K562 (cell line): ENCODE results near the gene UCP1. TPM values are rescaled to one million over a fixed set of nuclear protein-coding genes. Genes with fewer than 3 reads are reported as not detected.

Experiments
- ATAC-seq: fragments of 200-7000 bp; cut with Tn5 transposase; 3 replicates; pipeline ENCODE4 v1.9.1; 2020; ENCODE audit warnings: moderate library complexity
- BruUV-seq: library from RNA; stranded (reverse); fragments of 400-500 nt; replicated peaks from 2 replicates; lab custom pipeline; 2021; lab: Mats Ljungman, UMichigan
- CTCF ChIA-PET: fragments of 300-600 bp; formaldehyde crosslinking; extraction: SDS; loops from one replicate; lab custom pipeline; 2021; ENCODE audit warnings: low intra/inter-chr PET ratio; lab: Yijun Ruan, JAX
- POLR2A ChIA-PET: fragments of 300-600, 350-650 bp; sonication (Branson Sonifier 250); formaldehyde crosslinking; extraction: SDS; loops from one replicate; lab custom pipeline; 2021; ENCODE audit warnings: antibody characterized with exemption, inconsistent platforms; lab: Yijun Ruan, JAX
- DNase-seq, 4 experiments: peaks; one replicate each; pipeline versions ENCODE4 v3.0.0 to v3.0.0-alpha.2; 2011 to 2018; ENCODE audit warnings: low spot score in 3 of 4, mixed read lengths in 3 of 4; ENCODE audit errors: extremely low read depth in 1 of 4
- FAIRE-seq: peaks from 2 replicates; lab custom pipeline; 2011; peaks lifted over from hg19 to GRCh38; lab: Jason Lieb, UNC
- H2AFZ ChIP-seq: 2 replicates; pipeline ENCODE4 v1.6.0; 2011; ENCODE audit warnings: low read depth, low read length, control low read depth, inconsistent platforms
- H3K27ac ChIP-seq: fragments of 200-600 bp; 3 replicates; pipeline ENCODE4 v1.8.0; 2011; ENCODE audit warnings: low read depth, mild to moderate bottlenecking, control low read depth, inconsistent platforms, low read length, moderate library complexity, mixed read lengths; ENCODE audit errors: extremely low read depth
- H3K27me3 ChIP-seq, 2 experiments: fragments of 300-600 bp in 1 of 2; 2 replicates in 1 of 2; 3 replicates in 1 of 2; pipeline versions ENCODE4 v1.6.0 to v1.8.0; 2011; ENCODE audit warnings: inconsistent platforms in 2 of 2, low read length in 2 of 2, mild to moderate bottlenecking in 1 of 2, mixed read lengths in 1 of 2, moderate library complexity in 1 of 2; ENCODE audit not compliant: control insufficient read depth in 2 of 2, insufficient read depth in 2 of 2
- H3K36me3 ChIP-seq: fragments of 300-600 bp; 3 replicates; pipeline ENCODE4 v1.8.0; 2011; ENCODE audit warnings: mild to moderate bottlenecking, low read length, inconsistent platforms; ENCODE audit not compliant: control insufficient read depth, insufficient read depth
- H3K4me1 ChIP-seq, 2 experiments: fragments of 200-600 bp in 1 of 2; replicated peaks in 1 of 2; 2 replicates in 1 of 2; 3 replicates in 1 of 2; pipeline versions ENCODE4 v1.5.1 to v1.8.0; 2011; ENCODE audit warnings: inconsistent platforms in 2 of 2, low read length in 2 of 2, mild to moderate bottlenecking in 1 of 2, mixed read lengths in 1 of 2, moderate library complexity in 1 of 2; ENCODE audit not compliant: control insufficient read depth in 2 of 2, insufficient read depth in 2 of 2
- H3K4me2 ChIP-seq: 2 replicates; pipeline ENCODE4 v1.6.1; 2011; ENCODE audit warnings: low read length, control low read depth, inconsistent platforms, mixed read lengths; ENCODE audit not compliant: insufficient read depth
- H3K4me3 ChIP-seq: fragments of 200-600 bp; sonication (generic), shearing (Covaris generic); 2 replicates; pipeline ENCODE4 v1.5.1; 2016; ENCODE audit warnings: control low read depth, inconsistent platforms
- H3K79me2 ChIP-seq: fragments of 200-600 bp; 3 replicates; pipeline ENCODE4 v1.8.0; 2011; ENCODE audit warnings: low read length, inconsistent platforms; ENCODE audit not compliant: control insufficient read depth, insufficient read depth
- H3K9ac ChIP-seq, 2 experiments: 2 replicates each; pipeline versions ENCODE4 v1.6.0 to v1.6.1; 2011; ENCODE audit warnings: low read depth in 2 of 2, low read length in 2 of 2, control low read depth in 1 of 2, inconsistent platforms in 1 of 2, mild to moderate bottlenecking in 1 of 2, mixed read lengths in 1 of 2; ENCODE audit not compliant: insufficient read depth in 1 of 2
- H3K9me1 ChIP-seq: one replicate; pipeline ENCODE4 v1.6.0; 2011; ENCODE audit warnings: inconsistent platforms, mild to moderate bottlenecking, low read length, moderate library complexity; ENCODE audit not compliant: control insufficient read depth, insufficient read depth
- H3K9me3 ChIP-seq: replicated peaks from 2 replicates; pipeline ENCODE4 v1.5.1; 2011; ENCODE audit warnings: low read depth, low read length, inconsistent platforms; ENCODE audit not compliant: control insufficient read depth, insufficient read depth
- H4K20me1 ChIP-seq: replicated peaks from 2 replicates; pipeline ENCODE4 v1.6.1; 2011; ENCODE audit warnings: low read length, inconsistent platforms, mixed read lengths; ENCODE audit not compliant: control insufficient read depth, insufficient read depth
- ATF1 ChIP-seq, 2 experiments: fragments of 450-650 bp in 1 of 2; IDR thresholded peaks; 2 replicates each; pipeline ENCODE4 v1.6.1; 2016; ENCODE audit warnings: missing compliant biosample characterization in 1 of 2, missing genetic modification characterization in 1 of 2
- E4F1 ChIP-seq: fragments of 250-450 bp; sonication (Bioruptor Pico); IDR thresholded peaks from 2 replicates; pipeline ENCODE4 v1.5.0; 2021; ENCODE audit warnings: mild to moderate bottlenecking, borderline replicate concordance
- FOXJ2 ChIP-seq: fragments of 200-800 bp; sonication (Bioruptor generic); IDR thresholded peaks from 2 replicates; pipeline ENCODE4 v1.6.1; 2016; ENCODE audit warnings: missing genetic modification characterization, missing compliant biosample characterization
- FOXP1 ChIP-seq: sonication (generic); formaldehyde crosslinking; IDR thresholded peaks from 2 replicates; pipeline ENCODE4 v1.8.0; 2022; ENCODE audit warnings: mild to moderate bottlenecking, missing genetic modification reagents
- HES1 ChIP-seq: fragments of 450-650 bp; IDR thresholded peaks from 2 replicates; pipeline ENCODE4 v1.6.1; 2016; ENCODE audit warnings: low read depth, mild to moderate bottlenecking, moderate library complexity
- MAFK ChIP-seq: IDR thresholded peaks from 2 replicates; pipeline ENCODE4 v1.6.1; 2011; ENCODE audit warnings: low read length, improper control_type of control experiment
- MECOM ChIP-seq: fragments of 250-450 bp; sonication (Bioruptor Pico); IDR thresholded peaks from 2 replicates; pipeline ENCODE4 v1.8.0; 2022; ENCODE audit warnings: inconsistent platforms
- MTA2 ChIP-seq: fragments of 450-650 bp; IDR thresholded peaks from 2 replicates; pipeline ENCODE4 v1.6.1; 2016; ENCODE audit warnings: low read depth
- NCOA4 ChIP-seq: fragments of 450-650 bp; IDR thresholded peaks from 2 replicates; pipeline ENCODE4 v1.6.1; 2018; ENCODE audit warnings: mild to moderate bottlenecking; ENCODE audit not compliant: partially characterized antibody
- PTRF ChIP-seq: fragments of 450-650 bp; IDR thresholded peaks from 2 replicates; pipeline ENCODE4 v1.6.1; 2016; ENCODE audit warnings: mild to moderate bottlenecking, missing genetic modification characterization, missing compliant biosample characterization
- SAFB ChIP-seq: fragments of 200-400 bp; formaldehyde crosslinking; IDR thresholded peaks from 2 replicates; pipeline ENCODE4 v1.6.1; 2017; ENCODE audit warnings: low read depth, low read length, borderline replicate concordance
- SIN3A ChIP-seq, 2 experiments: fragments of 150-350 bp in 1 of 2; IDR thresholded peaks; 2 replicates each; pipeline ENCODE4 v1.6.1; 2011 to 2016; ENCODE audit warnings: borderline replicate concordance in 2 of 2, low read depth in 2 of 2, low read length in 2 of 2, mild to moderate bottlenecking in 2 of 2, moderate library complexity in 2 of 2; ENCODE audit not compliant: control insufficient read depth in 1 of 2
- TSC22D4 ChIP-seq: fragments of 450-650 bp; IDR thresholded peaks from 2 replicates; pipeline ENCODE4 v1.6.1; 2016; ENCODE audit warnings: missing genetic modification characterization, missing biosample characterization, control low read depth
- YBX1 ChIP-seq: fragments of 450-650 bp; IDR thresholded peaks from 2 replicates; pipeline ENCODE4 v1.7.1; 2016; ENCODE audit warnings: mild to moderate bottlenecking
- ZFP36 ChIP-seq: fragments of 150-350 bp; IDR thresholded peaks from 2 replicates; pipeline ENCODE4 v1.6.1; 2018; ENCODE audit warnings: low read length, low read depth; ENCODE audit not compliant: partially characterized antibody
- ZKSCAN1 ChIP-seq: fragments of 150-350 bp; IDR thresholded peaks from 2 replicates; pipeline ENCODE4 v1.6.1; 2016; ENCODE audit warnings: low read depth, low read length
- ZNF121 ChIP-seq: sonication (generic); formaldehyde crosslinking; conservative IDR thresholded peaks from 2 replicates; pipeline ENCODE4 v1.8.0; 2022; ENCODE audit warnings: missing genetic modification reagents
- ZNF316 ChIP-seq: fragments of 450-650 bp; IDR thresholded peaks from 2 replicates; pipeline ENCODE4 v1.6.1; 2016
- WGBS: fragments of 100-300 bp; shearing (Covaris generic); methylation state at CpG from one replicate; pipeline ENCODE4 v1.1.6; 2016; ENCODE audit warnings: low coverage, mixed read lengths; ENCODE audit not compliant: insufficient coverage; ENCODE audit errors: missing lambda C conversion rate; 5-methylcytosine and 5-hydroxymethylcytosine counted together
- in situ Hi-C: fragments of 300-500 bp; cut with MboI; formaldehyde crosslinking; loops from 4 replicates; pipeline ENCODE4 v1.15.0; 2018; ENCODE audit warnings: inconsistent platforms, mixed read lengths
- intact Hi-C: fragments of 100-400 bp; cut with micrococcal nuclease; formaldehyde crosslinking; loops from 2 replicates; pipeline ENCODE4 v1.14.2; 2022
- polyA plus RNA-seq, 8 experiments: library from polyadenylated mRNA; depleted of rRNA in 4 of 8; stranded (reverse) in 5 of 8; unstranded in 3 of 8; fragments of >200 nt; fragmentation: Nextera tagmentation in 2 of 8; fragmentation: Illumina TruSeq in 1 of 8; extraction: Ambion mirVana in 2 of 8; extraction: Trizol in 1 of 8; gene quantifications; 2 replicates each; pipeline versions ENCODE4 v1.2.1 to v1.2.3, GENCODE V29; 2011 to 2014; ENCODE audit warnings: inconsistent platforms in 1 of 8, missing spikeins in 1 of 8
- total RNA-seq, 7 experiments: library from RNA; depleted of rRNA in 6 of 7; stranded (reverse); fragments of >200 nt in 6 of 7; fragmentation: Illumina TruSeq in 2 of 7; extraction: Trizol in 2 of 7; gene quantifications; 2 replicates each; pipeline versions ENCODE4 v1.2.1 to v1.2.3, GENCODE V29; 2011 to 2021; ENCODE audit warnings: low replicate concordance in 1 of 7
- TF ChIP-seq, protein P1 (sequence below): fragments of 250-450 bp; sonication (Bioruptor Pico); IDR thresholded peaks from 2 replicates; pipeline ENCODE4 v1.5.0; 2020; ENCODE audit warnings: mild to moderate bottlenecking, borderline replicate concordance

Gene UCP1
- total and polyA plus RNA-seq, 9 of the 15 experiments (the other 6 are each of a cell fraction or from before 2014, with no cell fraction given) = not detected

DNA sequence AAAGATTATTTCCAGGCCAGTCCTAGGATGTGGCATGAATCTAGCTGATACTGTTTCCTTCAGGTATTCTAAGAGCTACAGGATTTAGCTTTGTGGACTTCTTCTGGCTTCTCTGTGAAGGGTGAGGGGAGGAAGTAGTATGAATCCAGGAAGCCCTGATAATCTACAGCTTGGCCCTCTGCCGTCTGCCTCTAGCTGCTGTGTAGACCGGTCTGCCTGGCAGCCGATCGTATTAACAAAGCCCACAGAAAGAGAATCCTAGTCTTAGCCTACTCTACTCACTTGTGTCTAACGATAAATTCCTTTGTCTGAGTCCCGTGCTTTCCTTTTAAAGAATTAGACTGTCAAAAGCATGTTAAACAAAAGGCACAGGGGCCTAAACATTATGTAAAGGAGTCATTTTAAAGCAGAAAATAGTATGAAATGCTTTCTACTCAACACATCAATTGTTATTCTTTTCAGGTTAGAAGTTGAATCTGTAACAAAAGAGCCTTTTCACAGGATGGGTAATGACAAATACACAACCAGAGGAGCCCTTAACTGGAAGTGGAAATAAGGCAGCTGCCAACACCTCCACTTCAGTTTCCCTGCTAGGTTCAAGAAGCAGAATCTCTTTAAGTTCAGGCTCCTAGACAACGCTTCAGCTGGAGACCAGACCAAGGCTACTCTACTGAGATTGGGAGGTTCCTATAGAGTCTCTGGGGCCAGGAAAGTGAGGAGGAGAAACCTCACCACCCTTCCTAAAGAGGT is 48.9 kb upstream of the UCP1 start:
- peaks cover 0 to 6% of the 10 kb centered on the region in 2 experiments; a peak in 1 of 5 replicates for H3K4me1 ChIP-seq
- no peak for ATAC-seq
- no peak overlapping the region for H3K4me2 ChIP-seq

More for the DNA sequence above, 48.9 kb upstream of the UCP1 start:
- in situ Hi-C loops (no loop called here), intact Hi-C loops (no loop called here)
- no TSS peak for BruUV-seq
- H3K9me1 ChIP-seq = no peaks in the 10 kb centered on the region
- FAIRE-seq (no peak), DNase-seq (no peak)
- H4K20me1 ChIP-seq = no peaks in the 10 kb centered on the region
- no peaks in the 10 kb centered on the region for H3K9me3 ChIP-seq
- H2AFZ ChIP-seq = no peak overlapping the region
- CTCF ChIA-PET = no interaction called here
- no peak overlapping the region for H3K27ac ChIP-seq
- under 1% methylated on average over 7 of the region's 7 CpGs for WGBS
- no peaks in the 10 kb centered on the region for H3K79me2 ChIP-seq
- no peak overlapping the region for H3K9ac ChIP-seq
- peaks cover 16 to 17% of the 10 kb centered on the region in 2 experiments for H3K27me3 ChIP-seq
- H3K4me3 ChIP-seq = no peak overlapping the region
- H3K36me3 ChIP-seq = no peaks in the 10 kb centered on the region
- no peak for TF ChIP-seq FOXJ2 (tag)
- no peak for TF ChIP-seq YBX1
- TF ChIP-seq HES1 = no peak
- TF ChIP-seq ZNF121 (CRISPR knock-in tag) = no peak
- TF ChIP-seq ZKSCAN1 = no peak
- TF ChIP-seq, protein P1, sequence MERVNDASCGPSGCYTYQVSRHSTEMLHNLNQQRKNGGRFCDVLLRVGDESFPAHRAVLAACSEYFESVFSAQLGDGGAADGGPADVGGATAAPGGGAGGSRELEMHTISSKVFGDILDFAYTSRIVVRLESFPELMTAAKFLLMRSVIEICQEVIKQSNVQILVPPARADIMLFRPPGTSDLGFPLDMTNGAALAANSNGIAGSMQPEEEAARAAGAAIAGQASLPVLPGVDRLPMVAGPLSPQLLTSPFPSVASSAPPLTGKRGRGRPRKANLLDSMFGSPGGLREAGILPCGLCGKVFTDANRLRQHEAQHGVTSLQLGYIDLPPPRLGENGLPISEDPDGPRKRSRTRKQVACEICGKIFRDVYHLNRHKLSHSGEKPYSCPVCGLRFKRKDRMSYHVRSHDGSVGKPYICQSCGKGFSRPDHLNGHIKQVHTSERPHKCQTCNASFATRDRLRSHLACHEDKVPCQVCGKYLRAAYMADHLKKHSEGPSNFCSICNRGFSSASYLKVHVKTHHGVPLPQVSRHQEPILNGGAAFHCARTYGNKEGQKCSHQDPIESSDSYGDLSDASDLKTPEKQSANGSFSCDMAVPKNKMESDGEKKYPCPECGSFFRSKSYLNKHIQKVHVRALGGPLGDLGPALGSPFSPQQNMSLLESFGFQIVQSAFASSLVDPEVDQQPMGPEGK (CRISPR knock-in tag) = no peak
- TF ChIP-seq MAFK = no peak
- TF ChIP-seq TSC22D4 (tag) = no peak
- TF ChIP-seq ATF1 (CRISPR knock-in tag; IDR thresholded peaks at IDR 0.05) = no peak
- no peak for TF ChIP-seq ATF1 (tag; IDR thresholded peaks at IDR 0.05)
- TF ChIP-seq E4F1 = no peak
- TF ChIP-seq SIN3A (IDR thresholded peaks at IDR 0.05; ENCODE audit: borderline replicate concordance in 2 of 2, control insufficient read depth in 1 of 2, low read depth in 2 of 2, low read length in 2 of 2) = no peak
- no peak for TF ChIP-seq FOXP1 (CRISPR knock-in tag)
- no peak for TF ChIP-seq SAFB
- no peak for TF ChIP-seq PTRF (tag)
- TF ChIP-seq MECOM (CRISPR knock-in tag) = no peak
- no peak for TF ChIP-seq NCOA4
- TF ChIP-seq ZFP36 = no peak
- TF ChIP-seq ZNF316 = no peak
- TF ChIP-seq MTA2 = no peak
- POLR2A ChIA-PET = no interaction called here
